Endothelial cell of umbilical vein (primary cell): ENCODE results near the gene ANGPT4. TPM values are rescaled to one million over a fixed set of nuclear protein-coding genes. Genes with fewer than 3 reads are reported as not detected.

Experiments used
- BruUV-seq: library from RNA; stranded (reverse); fragments of 400-500 nt; replicated peaks from 2 replicates; lab custom pipeline; 2021; lab: Mats Ljungman, UMichigan
- CTCF ChIA-PET: fragments of 300-600, 350-600 bp; sonication (Branson Sonifier 250); formaldehyde crosslinking; loops from one replicate; lab custom pipeline; 2021; ENCODE audit warnings: antibody characterized with exemption, inconsistent platforms; lab: Charles Lee
- POLR2A ChIA-PET: fragments of 300-600, 350-600 bp; sonication (Branson Sonifier 250); formaldehyde crosslinking; loops from one replicate; lab custom pipeline; 2021; ENCODE audit warnings: antibody characterized with exemption, inconsistent platforms; lab: Charles Lee
- DNase-seq: peaks from one replicate; pipeline ENCODE4 v3.0.0-alpha.2; 2011; ENCODE audit warnings: low read depth, low spot score
- FAIRE-seq: peaks from 2 replicates; lab custom pipeline; 2011; peaks lifted over from hg19 to GRCh38; lab: Jason Lieb, UNC
- H2AFZ ChIP-seq: 2 replicates; pipeline ENCODE4 v1.6.0; 2012; ENCODE audit warnings: low read depth, low read length, control low read depth, inconsistent platforms
- H3K27ac ChIP-seq: 2 replicates; pipeline ENCODE4 v1.5.1; 2011; ENCODE audit warnings: low read depth, mild to moderate bottlenecking, control low read depth, low read length, moderate library complexity; ENCODE audit not compliant: insufficient read depth
- H3K27me3 ChIP-seq, 2 experiments: 2 replicates each; pipeline versions ENCODE4 v1.6.0 to v1.6.1; 2011; ENCODE audit warnings: low read length in 2 of 2, mixed read lengths in 1 of 2; ENCODE audit not compliant: control insufficient read depth in 2 of 2, insufficient read depth in 2 of 2
- H3K36me3 ChIP-seq, 2 experiments: 2 replicates in 1 of 2; 3 replicates in 1 of 2; pipeline ENCODE4 v1.5.1; 2011; ENCODE audit warnings: low read length in 2 of 2, mild to moderate bottlenecking in 1 of 2, moderate library complexity in 1 of 2; ENCODE audit not compliant: control insufficient read depth in 2 of 2, insufficient read depth in 2 of 2; ENCODE audit errors: extremely low read depth in 1 of 2
- H3K4me1 ChIP-seq: 3 replicates; pipeline ENCODE4 v1.5.1; 2011; ENCODE audit warnings: mild to moderate bottlenecking, low read length; ENCODE audit not compliant: control insufficient read depth, insufficient read depth; ENCODE audit errors: extremely low read depth
- H3K4me2 ChIP-seq: 2 replicates; pipeline ENCODE4 v1.6.1; 2011; ENCODE audit warnings: low read length, control low read depth, mixed read lengths; ENCODE audit not compliant: insufficient read depth
- H3K4me3 ChIP-seq, 3 experiments: fragments of 200-600 bp in 1 of 3; sonication (generic), shearing (Covaris generic) in 1 of 3; replicated peaks in 1 of 3; 2 replicates each; pipeline ENCODE4 v1.5.1; 2011 to 2016; ENCODE audit warnings: control low read depth in 3 of 3, low read length in 3 of 3, mild to moderate bottlenecking in 2 of 3, inconsistent platforms in 1 of 3, low read depth in 1 of 3, moderate library complexity in 1 of 3; ENCODE audit not compliant: insufficient read depth in 1 of 3
- H3K79me2 ChIP-seq: 2 replicates; pipeline ENCODE4 v1.6.0; 2012; ENCODE audit warnings: low read length, inconsistent platforms; ENCODE audit not compliant: control insufficient read depth, insufficient read depth
- H3K9ac ChIP-seq: replicated peaks from 2 replicates; pipeline ENCODE3; 2011; ENCODE audit warnings: low read length, control low read depth; ENCODE audit not compliant: insufficient read depth; ENCODE audit errors: extremely low read depth
- H3K9me1 ChIP-seq: replicated peaks from 3 replicates; pipeline ENCODE4 v1.6.0; 2011; ENCODE audit warnings: mild to moderate bottlenecking, low read length; ENCODE audit not compliant: control insufficient read depth, insufficient read depth; ENCODE audit errors: extremely low read depth
- H3K9me3 ChIP-seq: replicated peaks from 2 replicates; pipeline ENCODE4 v1.5.1; 2012; ENCODE audit warnings: low read length, inconsistent platforms; ENCODE audit not compliant: control insufficient read depth, insufficient read depth
- H4K20me1 ChIP-seq: replicated peaks from 2 replicates; pipeline ENCODE3; 2011; ENCODE audit warnings: mild to moderate bottlenecking, low read length; ENCODE audit not compliant: control insufficient read depth, insufficient read depth; ENCODE audit errors: extremely low read depth
- CTCF ChIP-seq, 2 donors: IDR thresholded peaks; 1 replicate in 1 of 2; 2 replicates in 1 of 2; pipeline ENCODE4 v1.5.1; 2011; ENCODE audit warnings: low read length in 2 of 2, mild to moderate bottlenecking in 2 of 2, moderate library complexity in 2 of 2, control low read depth in 1 of 2, inconsistent platforms in 1 of 2, low read depth in 1 of 2; ENCODE audit not compliant: insufficient read depth in 1 of 2; ENCODE audit errors: extremely low read depth in 1 of 2
- EZH2 ChIP-seq: IDR thresholded peaks from 2 replicates; pipeline ENCODE4 v1.6.1; 2012; ENCODE audit warnings: borderline replicate concordance, low read depth, mild to moderate bottlenecking, moderate library complexity, low read length, inconsistent platforms; ENCODE audit not compliant: severe bottlenecking
- FOS ChIP-seq: IDR thresholded peaks from 2 replicates; pipeline ENCODE4 v1.6.1; 2011; ENCODE audit warnings: mild to moderate bottlenecking, low read length, moderate library complexity, borderline replicate concordance; ENCODE audit not compliant: insufficient read depth
- GATA2 ChIP-seq: IDR thresholded peaks from 2 replicates; pipeline ENCODE4 v1.7.0; 2011; ENCODE audit warnings: low read depth, mild to moderate bottlenecking, moderate library complexity, mixed read lengths, low read length; ENCODE audit not compliant: insufficient read length, insufficient read depth
- JUN ChIP-seq: IDR thresholded peaks from 2 replicates; pipeline ENCODE4 v1.6.1; 2011; ENCODE audit warnings: borderline replicate concordance, low read depth; ENCODE audit not compliant: insufficient read length, insufficient read depth
- MYC ChIP-seq: IDR thresholded peaks from one replicate; pipeline ENCODE4 v1.6.1; 2011; ENCODE audit warnings: mild to moderate bottlenecking, low read depth, low read length
- POLR2A ChIP-seq: IDR thresholded peaks from 2 replicates; pipeline ENCODE4 v1.6.1; 2012; ENCODE audit warnings: low read depth, mild to moderate bottlenecking, control low read depth, low read length
- dilution Hi-C: fragments of 300-500 bp; cut with MboI; formaldehyde crosslinking; loops from one replicate; pipeline ENCODE4 v1.15.0; 2019; ENCODE audit warnings: low sequenced_read_pairs; ENCODE audit not compliant: extremely low pct_ligation_motif_present
- intact Hi-C: fragments of 100-400 bp; cut with micrococcal nuclease; formaldehyde crosslinking; loops from one replicate; pipeline ENCODE4 v1.10.0; 2022
- polyA plus RNA-seq, 4 experiments: library from polyadenylated mRNA; depleted of rRNA in 3 of 4; stranded (reverse) in 3 of 4; unstranded in 1 of 4; fragments of >200 nt; gene quantifications; 2 replicates each; pipeline versions ENCODE4 v1.2.1 to v1.2.3, GENCODE V29; 2011 to 2012; ENCODE audit warnings: missing spikeins in 1 of 4
- total RNA-seq: library from RNA; stranded (reverse); gene quantifications from 2 replicates; pipeline ENCODE4 v1.2.3, GENCODE V29; 2021

The ANGPT4 gene
- total and polyA plus RNA-seq, 2 donors (not counting 3 experiments of a cell fraction or from before 2014, with no cell fraction given): not detected

- CTCF ChIA-PET: no interaction called here
- no peak overlapping the region for H3K4me2 ChIP-seq
- H3K9ac ChIP-seq: no peak overlapping the region
- no peaks in the 10 kb centered on the region for H3K4me1 ChIP-seq
- BruUV-seq: no TSS peak
- dilution Hi-C loops: no loop called here
- DNase-seq (no peak), FAIRE-seq (no peak)
- no peaks in the 10 kb centered on the region for H4K20me1 ChIP-seq
- no peaks in the 10 kb centered on the region for H3K9me3 ChIP-seq
- H3K27ac ChIP-seq: no peak overlapping the region
- H2AFZ ChIP-seq: no peak overlapping the region
- TF ChIP-seq GATA2 (no peak), MYC (no peak), POLR2A (no peak)
- intact Hi-C loops: no loop called here
- H3K36me3 ChIP-seq: no peaks in the 10 kb centered on the region
- no peaks in the 10 kb centered on the region for H3K9me1 ChIP-seq
- POLR2A ChIA-PET: no interaction called here
- no peaks in the 10 kb centered on the region for H3K27me3 ChIP-seq
- no peaks in the 10 kb centered on the region for H3K79me2 ChIP-seq
- no peak overlapping the region for H3K4me3 ChIP-seq
These were observed 58.1 kb downstream of the ANGPT4 start for GRCh38 chr20:858011-858410.

- H2AFZ ChIP-seq: no peak overlapping the region
- H3K4me2 ChIP-seq: no peak overlapping the region
- no peak overlapping the region for H3K27ac ChIP-seq
- no peak for FAIRE-seq
- no TSS peak for BruUV-seq
- H3K36me3 ChIP-seq: no peaks in the 10 kb centered on the region
- H3K27me3 ChIP-seq: no peaks in the 10 kb centered on the region
- H3K79me2 ChIP-seq: no peaks in the 10 kb centered on the region
- dilution Hi-C loops: no loop called here
- intact Hi-C loops: no loop called here
- TF ChIP-seq EZH2 (no peak), POLR2A (no peak), FOS (no peak), CTCF (IDR thresholded peaks at IDR 0.05; ENCODE audit: extremely low read depth in 1 of 2, insufficient read depth in 1 of 2, low read depth in 1 of 2, low read length in 2 of 2) (no peak), JUN (no peak)
- CTCF ChIA-PET: interaction anchor here (1.0 to 1.1 kb wide), 2 partner anchors 38 to 40 kb away, joined by 3 to 5 read pairs; no protein-coding TSS in a partner anchor
- no peaks in the 10 kb centered on the region for H3K9me1 ChIP-seq
- H3K9ac ChIP-seq: no peak overlapping the region
- H3K9me3 ChIP-seq: no peaks in the 10 kb centered on the region
- no peaks in the 10 kb centered on the region for H4K20me1 ChIP-seq
- DNase-seq: no peak
- no peaks in the 10 kb centered on the region for H3K4me1 ChIP-seq
- POLR2A ChIA-PET: interaction anchor here (0.5 kb wide), 1 partner anchor 101 kb away, joined by 3 read pairs; no protein-coding TSS in a partner anchor
- no peak overlapping the region for H3K4me3 ChIP-seq
These were observed 59.8 kb downstream of the ANGPT4 start for GRCh38 chr20:856361-856775.
